ENCODE data around the gene IQGAP2.

IQGAP2 gene

DNA sequence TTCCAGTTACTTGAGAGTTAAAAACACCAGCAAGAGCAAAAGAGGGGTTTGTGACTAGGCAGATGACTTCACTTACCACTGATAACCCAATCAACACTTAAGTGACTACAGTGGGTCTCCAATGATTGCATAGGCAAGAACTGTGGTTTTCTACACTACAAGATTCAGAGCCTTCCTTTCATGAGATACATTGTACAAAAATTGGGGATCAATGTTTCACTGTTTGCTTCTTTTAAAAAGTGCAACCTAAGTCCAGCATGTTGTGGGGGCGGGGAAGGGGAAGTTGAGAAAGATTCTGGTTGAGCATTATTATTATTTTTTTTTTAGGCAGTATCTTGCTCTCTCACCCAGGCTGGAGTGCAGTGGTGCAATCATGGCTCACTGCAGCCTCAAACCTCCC, 3.6 kb downstream of the IQGAP2 start:
- H3K4me2 ChIP-seq (ENCODE audit: low read length): peak overlapping the region; percentile 95
- TF ChIP-seq, protein P1, sequence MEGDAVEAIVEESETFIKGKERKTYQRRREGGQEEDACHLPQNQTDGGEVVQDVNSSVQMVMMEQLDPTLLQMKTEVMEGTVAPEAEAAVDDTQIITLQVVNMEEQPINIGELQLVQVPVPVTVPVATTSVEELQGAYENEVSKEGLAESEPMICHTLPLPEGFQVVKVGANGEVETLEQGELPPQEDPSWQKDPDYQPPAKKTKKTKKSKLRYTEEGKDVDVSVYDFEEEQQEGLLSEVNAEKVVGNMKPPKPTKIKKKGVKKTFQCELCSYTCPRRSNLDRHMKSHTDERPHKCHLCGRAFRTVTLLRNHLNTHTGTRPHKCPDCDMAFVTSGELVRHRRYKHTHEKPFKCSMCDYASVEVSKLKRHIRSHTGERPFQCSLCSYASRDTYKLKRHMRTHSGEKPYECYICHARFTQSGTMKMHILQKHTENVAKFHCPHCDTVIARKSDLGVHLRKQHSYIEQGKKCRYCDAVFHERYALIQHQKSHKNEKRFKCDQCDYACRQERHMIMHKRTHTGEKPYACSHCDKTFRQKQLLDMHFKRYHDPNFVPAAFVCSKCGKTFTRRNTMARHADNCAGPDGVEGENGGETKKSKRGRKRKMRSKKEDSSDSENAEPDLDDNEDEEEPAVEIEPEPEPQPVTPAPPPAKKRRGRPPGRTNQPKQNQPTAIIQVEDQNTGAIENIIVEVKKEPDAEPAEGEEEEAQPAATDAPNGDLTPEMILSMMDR (IDR thresholded peaks at IDR 0.05; ENCODE audit: low read depth, low read length, poor library complexity, severe bottlenecking): no peak
- no peak for TF ChIP-seq EZH2phosphoT487 (IDR thresholded peaks at IDR 0.05; ENCODE audit: borderline replicate concordance, low read length)
- peaks cover 19% of the 10 kb centered on the region for H3K36me3 ChIP-seq (ENCODE audit: control insufficient read depth, low read length)
- 0 out of 2 replicates have a peak, but pooled peaks cover 6% of the 10 kb centered on the region for H4K20me1 ChIP-seq (ENCODE audit: control insufficient read depth, insufficient read depth, low read depth, low read length)
- H3F3A ChIP-seq (ENCODE audit: control insufficient read depth, insufficient read depth): peaks cover 35% of the 10 kb centered on the region
- H3K9me2 ChIP-seq (replicated peaks; ENCODE audit: control insufficient read depth, low read length): no peaks in the 10 kb centered on the region
- H3K4me1 ChIP-seq (ENCODE audit: control insufficient read depth, low read length): peaks cover 64% of the 10 kb centered on the region
- no peaks in the 10 kb centered on the region for H3K27me3 ChIP-seq (ENCODE audit: control insufficient read depth, low read length)
- peak overlapping the region; percentile 94 for H3K27ac ChIP-seq (ENCODE audit: low read depth, low read length)
- H3K79me2 ChIP-seq (ENCODE audit: control insufficient read depth, low read length): peaks cover 82% of the 10 kb centered on the region
- H3K4me3 ChIP-seq (ENCODE audit: low read length): peak overlapping the region; percentile 80
- no peaks in the 10 kb centered on the region for H3K9me3 ChIP-seq (ENCODE audit: control insufficient read depth, insufficient read depth, low read length)

DNA sequence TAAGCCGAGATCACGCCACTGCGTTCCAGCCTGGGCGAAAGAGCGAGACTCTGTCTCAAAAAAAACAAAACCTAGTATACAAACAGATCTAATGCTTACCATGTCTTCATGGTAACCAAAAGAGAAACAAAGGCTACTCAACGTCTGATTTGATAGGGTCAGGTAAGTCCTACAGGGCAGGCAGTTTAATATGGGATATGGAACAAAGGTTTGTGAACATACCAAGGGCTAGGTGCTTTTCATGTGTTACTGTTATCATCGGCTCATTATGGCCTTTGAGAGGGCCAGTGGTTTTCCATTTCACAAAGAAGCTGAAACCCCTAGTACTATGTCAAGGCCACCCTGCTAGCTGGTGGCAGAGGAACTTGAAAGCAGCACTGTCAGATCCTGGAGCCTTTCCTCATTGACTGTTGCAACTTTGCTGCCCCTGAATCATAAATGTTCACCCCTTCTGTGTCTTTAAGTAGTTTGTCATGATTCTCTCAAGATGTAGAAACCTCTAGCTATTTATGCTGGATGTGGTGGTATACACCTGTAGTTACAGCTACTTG, 5.1 kb downstream of the IQGAP2 start:
- H3K4me1 ChIP-seq (ENCODE audit: control insufficient read depth, low read length): peaks cover 63% of the 10 kb centered on the region
- no peak for TF ChIP-seq EZH2phosphoT487 (IDR thresholded peaks at IDR 0.05; ENCODE audit: borderline replicate concordance, low read length)
- TF ChIP-seq, protein P1 (IDR thresholded peaks at IDR 0.05; ENCODE audit: low read depth, low read length, poor library complexity, severe bottlenecking): no peak
- no peaks in the 10 kb centered on the region for H3K27me3 ChIP-seq (ENCODE audit: control insufficient read depth, low read length)
- 0 out of 2 replicates have a peak, but pooled peaks cover 6% of the 10 kb centered on the region for H4K20me1 ChIP-seq (ENCODE audit: control insufficient read depth, insufficient read depth, low read depth, low read length)
- no peak overlapping the region for H3K27ac ChIP-seq (ENCODE audit: low read depth, low read length)
- peaks cover 22% of the 10 kb centered on the region for H3F3A ChIP-seq (ENCODE audit: control insufficient read depth, insufficient read depth)
- H3K36me3 ChIP-seq (ENCODE audit: control insufficient read depth, low read length): peaks cover 22% of the 10 kb centered on the region
- peaks cover 94% of the 10 kb centered on the region for H3K79me2 ChIP-seq (ENCODE audit: control insufficient read depth, low read length)
- H3K4me3 ChIP-seq (ENCODE audit: low read length): no peak overlapping the region
- no peak overlapping the region for H3K4me2 ChIP-seq (ENCODE audit: low read length)
- H3K9me3 ChIP-seq (ENCODE audit: control insufficient read depth, insufficient read depth, low read length): no peaks in the 10 kb centered on the region
- H3K9me2 ChIP-seq (replicated peaks; ENCODE audit: control insufficient read depth, low read length): no peaks in the 10 kb centered on the region

DNA sequence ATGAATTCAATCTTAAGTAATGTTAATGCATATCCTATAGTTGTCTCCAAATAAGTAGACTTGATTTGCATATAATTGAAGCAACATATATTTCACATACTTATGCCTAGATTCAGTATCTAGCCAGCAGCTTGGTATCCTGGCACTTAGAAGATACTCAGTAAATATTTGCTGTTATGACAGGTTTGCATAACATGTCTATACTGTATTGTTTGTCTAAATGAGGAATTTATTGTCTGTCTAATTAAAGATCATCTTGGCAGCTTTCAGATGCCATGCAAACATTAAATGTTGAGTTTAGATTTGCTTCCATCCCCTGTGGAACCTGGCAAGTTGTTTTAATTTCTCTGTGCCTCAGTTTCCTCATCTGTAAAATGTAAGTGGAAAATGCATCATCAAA, 9.4 kb downstream of the IQGAP2 start:
- H3K4me1 ChIP-seq (ENCODE audit: control insufficient read depth, low read length): peaks cover 43% of the 10 kb centered on the region
- no peak overlapping the region for H3K4me3 ChIP-seq (ENCODE audit: low read length)
- peaks cover 10% of the 10 kb centered on the region for H3K36me3 ChIP-seq (ENCODE audit: control insufficient read depth, low read length)
- H4K20me1 ChIP-seq (ENCODE audit: control insufficient read depth, insufficient read depth, low read depth, low read length): 0 out of 2 replicates have a peak, but pooled peaks cover 8% of the 10 kb centered on the region
- peaks cover 94% of the 10 kb centered on the region for H3K79me2 ChIP-seq (ENCODE audit: control insufficient read depth, low read length)
- no peaks in the 10 kb centered on the region for H3K9me2 ChIP-seq (replicated peaks; ENCODE audit: control insufficient read depth, low read length)
- no peaks in the 10 kb centered on the region for H3F3A ChIP-seq (ENCODE audit: control insufficient read depth, insufficient read depth)
- no peak overlapping the region for H3K4me2 ChIP-seq (ENCODE audit: low read length)
- no peak overlapping the region for H3K27ac ChIP-seq (ENCODE audit: low read depth, low read length)
- no peaks in the 10 kb centered on the region for H3K27me3 ChIP-seq (ENCODE audit: control insufficient read depth, low read length)
- no peak for TF ChIP-seq EZH2phosphoT487 (IDR thresholded peaks at IDR 0.05; ENCODE audit: borderline replicate concordance, low read length)
- TF ChIP-seq, protein P1 (IDR thresholded peaks at IDR 0.05; ENCODE audit: low read depth, low read length, poor library complexity, severe bottlenecking): no peak
- H3K9me3 ChIP-seq (ENCODE audit: control insufficient read depth, insufficient read depth, low read length): no peaks in the 10 kb centered on the region

Data from DOHH2 (cell line).